DMS153 (cell line): ENCODE results near the gene ZNF679.
"Not testable (repeated sequence)": the region's sequence is repeated elsewhere in the genome, so short reads cannot be mapped to it uniquely, and the experiment has no call there.

Source experiments
- DNase-seq: peaks from one replicate; lab custom pipeline; 2025; lab: John Stamatoyannopoulos, UW

Gene ZNF679

GRCh38 chr7:64228174-64228573, at the start of gene ZNF679:
ZNF679 (plus strand) TSS chr7:64228474; CDS start chr7:64249118, 20,644 bp downstream.
- DNase-seq, result not testable (repeated sequence)

DNA sequence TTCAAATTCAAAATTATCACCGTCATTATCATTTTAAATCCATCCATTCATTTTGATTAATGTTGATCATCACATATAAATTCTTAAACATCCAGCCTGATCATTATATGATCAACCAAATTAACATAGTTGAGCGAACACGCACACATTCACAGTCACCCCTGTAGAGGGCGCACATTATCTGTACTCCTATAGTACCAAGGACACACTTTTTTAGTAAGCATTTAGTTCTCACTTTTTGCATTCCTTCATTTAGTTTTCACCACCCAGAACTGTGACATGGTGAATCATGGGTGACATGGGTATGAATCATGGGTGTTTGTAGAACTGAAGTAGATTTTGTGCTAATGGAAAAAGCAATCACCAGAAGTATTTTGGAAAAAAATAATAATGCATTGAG, 47.3 kb upstream of the ZNF679 start:
- no peak for DNase-seq

GRCh38 chr7:64181586-64181985, 46.7 kb upstream of the ZNF679 start:
- no peak for DNase-seq

DNA sequence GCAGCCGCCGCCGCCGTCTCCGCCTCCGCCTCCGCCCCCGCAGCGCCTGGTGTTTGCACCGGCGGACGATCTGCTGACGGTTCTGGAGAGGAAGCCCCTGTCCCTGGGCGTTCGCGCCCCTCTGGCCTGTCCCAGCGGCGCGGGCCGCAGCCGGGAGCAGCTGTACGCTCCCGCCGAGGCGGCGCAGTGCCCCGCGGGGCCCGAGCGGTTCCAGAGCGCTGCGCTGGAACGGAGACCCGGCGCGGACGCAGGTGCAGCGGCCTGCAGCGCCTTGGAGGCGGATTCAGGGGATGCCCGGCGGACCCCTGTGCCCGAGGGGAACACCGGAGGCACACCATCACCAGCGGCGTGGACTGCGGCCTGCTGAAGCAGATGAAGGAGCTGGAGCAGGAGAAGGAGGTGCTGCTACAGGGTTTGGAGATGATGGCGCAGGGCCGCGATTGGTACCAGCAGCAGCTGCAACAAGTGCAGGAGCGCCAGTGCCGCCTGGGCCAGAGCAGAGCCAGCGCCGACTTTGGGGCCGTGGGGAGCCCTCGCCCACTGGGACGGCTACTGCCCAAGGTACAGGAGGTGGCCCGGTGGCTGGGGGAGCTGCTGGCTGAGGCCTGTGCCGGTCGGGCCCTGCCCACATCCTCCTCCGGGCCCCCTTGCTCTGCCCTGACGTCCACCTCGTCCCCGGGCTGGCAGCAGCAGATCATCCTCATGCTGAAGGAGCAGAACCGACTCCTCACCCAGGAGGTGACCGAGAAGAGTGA, 46.1 kb upstream of the ZNF679 start:
- no peak for DNase-seq

DNA sequence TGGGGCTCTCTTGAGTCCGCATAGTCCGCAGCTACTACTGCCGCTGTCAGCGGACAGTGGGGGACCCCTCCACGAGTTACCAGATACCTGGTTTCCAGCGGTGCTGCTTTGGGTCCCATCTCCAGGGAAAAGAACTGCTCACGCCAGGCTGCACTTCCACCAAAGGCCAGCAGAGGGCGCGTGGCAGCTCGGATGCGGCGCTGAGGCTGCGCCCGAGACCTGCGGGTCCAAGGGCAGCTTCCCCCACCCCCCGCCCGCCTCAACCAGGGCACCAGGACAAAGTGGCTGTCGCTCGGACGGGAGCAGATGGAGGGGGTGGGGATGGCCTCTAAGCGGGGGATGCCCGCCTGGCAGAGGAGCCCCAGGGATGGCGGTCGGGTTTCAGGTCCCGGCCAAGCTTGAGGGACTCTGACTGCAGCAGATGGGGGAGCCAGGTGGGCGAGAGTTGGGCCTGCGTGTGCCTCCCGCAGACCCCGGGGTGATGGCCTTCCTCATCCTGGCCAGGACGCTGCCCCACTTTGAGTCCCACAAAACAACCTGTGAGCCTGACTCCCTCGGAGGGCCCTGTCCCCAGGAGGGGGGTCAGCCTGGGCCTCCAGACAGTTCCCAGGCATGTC, 45.0 kb upstream of the ZNF679 start:
- no peak for DNase-seq

- DNase-seq, result no peak
Observed at GRCh38 chr7:64183827-64184372, 44.4 kb upstream of the ZNF679 start.

GRCh38 chr7:64184376-64184775, 43.9 kb upstream of the ZNF679 start:
- DNase-seq, result no peak

DNA sequence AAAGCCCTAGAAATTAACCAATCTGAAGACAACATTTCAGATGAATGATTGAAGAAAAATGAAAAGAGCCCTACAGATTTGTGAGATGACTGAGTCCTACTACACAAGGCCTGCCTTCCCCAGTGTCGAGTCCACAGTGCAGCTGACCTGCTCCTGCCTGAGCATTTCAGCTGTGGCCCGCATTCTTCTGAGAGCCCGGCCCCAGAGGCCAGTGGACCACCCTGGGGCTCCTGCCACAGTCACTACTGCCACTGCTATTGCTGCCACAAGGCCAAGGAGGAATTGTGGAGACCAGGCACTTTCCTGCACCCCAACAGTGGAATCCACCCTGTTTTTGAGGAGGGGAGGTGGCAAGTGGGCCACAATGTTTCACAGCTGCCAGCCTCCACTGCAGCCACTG, 40.9 kb upstream of the ZNF679 start:
- no peak for DNase-seq

DNA sequence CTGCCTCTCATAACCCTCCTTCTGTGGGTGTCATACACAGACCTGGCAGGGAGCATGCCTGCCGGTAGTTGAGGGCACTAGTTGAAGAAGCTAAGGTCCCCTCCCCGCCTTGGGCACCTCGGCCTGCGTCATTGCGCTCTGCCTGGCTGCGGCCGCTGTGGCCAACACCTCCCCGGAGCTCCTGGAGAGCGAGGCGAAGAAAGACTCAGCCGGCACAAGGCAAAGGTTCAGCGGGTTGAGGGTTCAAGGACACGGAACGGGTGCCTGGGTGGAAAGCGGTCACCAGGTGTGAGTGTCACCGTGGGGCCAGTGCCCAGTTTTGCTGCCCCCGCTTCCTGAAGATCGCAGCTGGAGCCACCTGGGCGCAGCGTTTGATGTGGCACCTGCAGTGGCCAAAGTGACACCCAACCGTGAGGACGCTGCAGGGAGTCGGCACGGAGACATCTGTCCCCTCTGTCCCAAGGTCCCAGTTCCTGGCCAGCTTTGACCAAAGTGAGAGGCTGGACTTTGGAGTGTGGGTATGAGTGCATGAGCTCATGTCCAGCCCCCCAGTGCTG, 36.0 kb upstream of the ZNF679 start:
- DNase-seq, result no peak

DNA sequence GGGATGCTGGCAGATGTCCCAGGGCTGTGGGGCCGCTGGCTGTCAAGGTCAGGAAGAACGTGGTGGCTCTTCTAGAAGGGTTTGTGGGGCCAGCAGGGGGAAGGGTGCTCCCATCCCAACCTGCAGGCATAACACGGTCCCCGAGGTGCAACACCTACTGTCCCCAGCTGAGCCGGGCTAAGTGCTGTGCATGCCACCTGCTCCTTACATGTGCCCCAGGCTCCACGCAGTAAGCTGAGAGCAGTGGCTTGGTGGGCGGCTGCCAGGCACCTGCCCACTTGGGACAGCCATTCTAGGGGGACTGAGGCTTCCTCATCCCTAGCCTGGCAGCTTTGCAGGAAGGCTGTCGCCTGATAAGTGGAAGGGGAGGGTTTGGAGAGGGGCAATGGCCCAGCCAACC, 35.5 kb upstream of the ZNF679 start:
- no peak for DNase-seq

DNA sequence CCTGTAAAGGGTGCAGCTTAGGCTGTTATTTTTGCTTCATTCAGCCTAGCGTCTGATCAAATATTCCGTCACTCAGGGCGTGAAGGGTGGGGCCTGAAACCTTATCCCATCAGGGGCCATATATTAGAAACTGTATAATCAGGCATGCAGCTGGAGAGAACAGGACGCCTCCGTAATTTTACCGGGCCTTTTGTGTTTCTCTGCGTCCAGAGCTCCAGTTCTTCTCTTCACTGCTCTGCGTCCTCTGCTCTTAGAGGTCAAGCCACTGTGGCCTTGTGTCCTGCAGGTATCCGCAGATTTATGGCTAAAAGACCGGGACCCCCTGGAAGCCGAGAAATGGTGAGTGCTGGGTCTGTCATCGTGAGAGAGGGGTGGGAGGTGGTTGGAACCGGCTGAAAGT, 21.4 kb upstream of the ZNF679 start, which contains the start of gene ZNF735:
Gene ZNF735 (plus strand): TSS at position 301 of the 400 bp plus-strand sequence. CDS start 0 bp downstream, at position 301.
- DNase-seq, result no peak

DNA sequence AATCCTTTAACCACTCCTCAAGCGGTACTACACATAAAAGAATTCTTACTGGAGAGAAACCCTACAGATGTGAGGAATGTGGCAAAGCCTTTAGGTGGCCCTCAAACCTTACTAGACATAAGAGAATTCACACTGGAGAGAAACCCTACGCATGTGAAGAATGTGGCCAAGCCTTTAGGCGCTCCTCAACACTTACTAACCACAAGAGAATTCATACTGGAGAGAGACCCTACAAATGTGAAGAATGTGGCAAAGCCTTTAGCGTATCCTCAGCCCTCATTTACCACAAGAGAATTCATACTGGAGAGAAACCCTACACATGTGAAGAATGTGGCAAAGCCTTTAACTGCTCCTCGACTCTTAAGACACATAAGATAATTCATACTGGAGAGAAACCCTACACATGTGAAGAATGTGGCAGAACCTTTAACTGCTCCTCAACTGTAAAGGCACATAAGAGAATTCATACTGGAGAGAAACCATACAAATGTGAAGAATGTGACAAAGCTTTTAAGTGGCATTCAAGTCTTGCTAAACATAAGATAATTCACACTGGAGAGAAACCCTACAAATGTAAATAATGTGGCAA, 8.5 kb upstream of the ZNF679 start:
- not testable (repeated sequence) for DNase-seq

DNA sequence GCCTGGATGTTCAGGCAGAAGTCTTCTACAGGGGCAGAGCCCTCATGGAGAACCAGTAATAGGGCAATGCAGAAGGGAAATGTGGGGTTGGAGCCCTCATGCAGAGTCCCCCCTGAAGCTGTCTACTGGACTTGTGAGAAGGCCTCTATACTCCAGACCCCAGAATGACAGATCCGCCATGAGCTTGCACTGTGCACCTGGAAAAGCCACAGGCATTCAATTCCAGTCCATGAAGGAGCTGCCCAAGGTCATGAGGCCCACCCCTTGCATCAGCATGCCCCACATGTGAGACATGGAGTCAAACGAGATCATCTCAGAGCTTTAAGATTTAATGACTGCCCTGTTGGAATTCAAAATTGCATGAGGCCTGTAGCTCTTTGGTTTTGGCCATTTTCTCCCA, 4.9 kb upstream of the ZNF679 start:
- DNase-seq, result no peak

GRCh38 chr7:64266341-64266919, 38.2 kb downstream of the ZNF679 start:
- DNase-seq, result no peak

DNA sequence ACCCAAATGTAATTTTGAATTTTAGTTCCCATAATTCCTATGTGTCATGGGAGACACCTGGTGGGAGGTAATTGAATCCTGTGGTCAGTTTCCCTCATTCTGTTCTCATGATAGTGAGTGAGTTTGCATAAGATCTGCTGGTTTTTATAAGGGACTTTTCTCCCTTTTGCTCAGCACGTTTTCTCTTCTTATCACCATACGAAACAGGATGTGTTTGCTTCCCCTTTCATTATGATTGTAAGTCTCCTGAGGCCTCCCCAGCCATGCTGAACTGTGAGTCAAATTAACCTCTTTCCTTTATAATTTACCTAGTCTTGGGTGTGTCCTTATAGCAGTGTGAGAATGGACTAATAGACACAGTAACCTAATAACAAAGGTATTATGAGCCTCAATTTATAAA, 49.4 kb downstream of the ZNF679 start:
- DNase-seq, result no peak

DNA sequence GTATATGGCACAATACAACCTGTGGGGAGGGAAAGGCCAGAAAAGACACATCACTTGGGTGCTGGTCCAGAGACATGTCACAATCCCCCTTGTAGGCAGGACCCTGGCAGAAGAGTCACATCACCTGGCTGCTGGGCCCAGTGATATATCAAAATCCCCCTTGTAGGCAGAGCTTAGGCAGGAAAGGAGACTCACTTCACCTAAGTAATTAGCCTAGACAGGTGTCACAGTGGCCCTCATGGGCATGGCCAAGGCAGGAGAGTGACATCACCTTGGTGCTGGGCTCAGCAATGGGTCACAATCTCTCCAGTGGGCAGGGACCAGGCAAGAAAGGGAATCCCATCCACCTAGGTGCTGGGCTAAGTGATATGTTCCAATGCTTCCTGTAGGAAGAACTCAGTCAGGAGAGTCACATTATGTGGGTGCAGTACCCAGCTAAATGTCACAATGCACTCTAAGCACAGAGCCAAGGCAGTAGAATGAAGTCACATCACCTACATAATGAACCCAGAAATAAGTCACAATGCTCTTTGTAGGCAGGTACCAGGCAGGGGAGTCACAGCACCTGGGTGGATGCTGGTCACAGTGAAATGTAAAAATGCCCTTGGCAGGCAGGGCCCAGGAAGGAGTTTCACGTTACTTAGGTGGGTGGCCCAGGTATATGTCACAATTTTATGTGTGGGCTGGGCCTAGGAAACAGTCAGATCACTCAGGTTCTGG, 66.6 kb downstream of the ZNF679 start:
- no peak for DNase-seq

GRCh38 chr7:64297418-64297817, 69.1 kb downstream of the ZNF679 start:
- not testable (repeated sequence) for DNase-seq

DNA sequence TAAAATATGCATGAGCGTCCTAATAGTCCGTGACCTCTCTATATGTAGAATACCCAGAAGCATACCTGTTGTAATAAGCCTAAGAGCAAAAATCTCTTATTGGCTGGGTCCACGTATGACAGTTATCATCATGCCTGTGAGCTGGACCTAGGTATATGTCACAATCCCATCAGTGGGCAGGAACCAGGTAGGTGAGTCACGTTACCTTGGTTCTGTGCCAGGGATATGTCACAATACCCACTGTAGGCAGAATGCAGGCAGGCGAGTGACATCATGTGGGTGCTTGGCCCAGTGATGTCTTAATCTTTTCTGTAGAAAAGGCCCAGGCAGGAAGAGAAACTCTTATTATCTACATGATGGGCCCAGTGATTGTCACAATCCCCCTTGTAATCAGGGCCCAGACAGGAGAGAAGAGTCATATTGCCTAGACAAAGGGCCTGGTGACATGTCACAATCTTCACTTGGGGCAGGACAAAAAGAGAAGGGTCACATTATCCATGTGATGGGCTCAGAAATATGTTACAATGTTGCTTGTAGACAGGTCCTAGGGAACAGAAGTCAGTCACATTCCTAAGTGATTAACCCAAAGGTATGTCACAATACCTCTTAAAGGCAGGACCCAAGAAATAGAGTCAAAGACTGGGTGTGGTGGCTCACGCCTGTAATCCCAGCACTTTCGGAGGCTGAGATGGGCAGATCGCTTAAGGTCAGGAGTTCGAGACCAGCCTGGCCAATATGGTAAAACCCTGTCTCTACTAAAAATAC, 72.5 kb downstream of the ZNF679 start:
- no peak for DNase-seq

GRCh38 chr7:64307254-64308015, 79.2 kb downstream of the ZNF679 start:
- DNase-seq, result peak; percentile 97

DNA sequence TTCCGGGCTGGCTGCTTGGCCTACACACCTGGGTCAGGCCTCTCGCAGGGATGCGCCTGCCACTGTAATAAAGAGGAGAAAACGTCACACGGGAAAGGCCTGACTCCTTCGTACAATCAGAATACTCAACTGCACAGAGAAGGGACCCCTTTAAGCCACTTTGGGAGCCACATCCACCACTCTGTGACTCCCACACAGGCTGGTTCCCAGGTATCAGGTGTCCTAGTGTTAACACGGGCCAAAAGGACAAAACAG, 79.7 kb downstream of the ZNF679 start:
- no peak for DNase-seq
